Astrocyte of the cerebellum (primary cell): Measurements from ENCODE around the gene SNHG17.

Source experiments
- DNase-seq: peaks from one replicate; pipeline ENCODE4 v3.0.0-alpha.2; 2011; ENCODE audit warnings: low read depth
- H3K4me3 ChIP-seq: 2 replicates; pipeline ENCODE4 v1.5.1; 2011; ENCODE audit warnings: mild to moderate bottlenecking, low read depth, low read length, moderate library complexity
- CTCF ChIP-seq: IDR thresholded peaks from 2 replicates; pipeline ENCODE4 v1.5.1; 2012; ENCODE audit warnings: low read length, low read depth, moderate library complexity, mild to moderate bottlenecking; ENCODE audit errors: missing control alignments
- in situ Hi-C: cut with HindIII; loops from 2 replicates; pipeline ENCODE4 v1.10.0; 2017; ENCODE audit warnings: low sequenced_read_pairs

SNHG17 gene

GRCh38 chr20:38454556-38455473 is 19.7 kb upstream of the SNHG17 start:
- no peak for DNase-seq
- in situ Hi-C loops: no loop called here
- no peak for TF ChIP-seq CTCF
- no peak overlapping the region for H3K4me3 ChIP-seq

- no peak for DNase-seq
- in situ Hi-C loops: no loop called here
- H3K4me3 ChIP-seq: no peak overlapping the region
- no peak for TF ChIP-seq CTCF
These were observed 18.8 kb upstream of the SNHG17 start for GRCh38 chr20:38453941-38454340.

- peak; percentile 11 for DNase-seq
- no peak for TF ChIP-seq CTCF
- H3K4me3 ChIP-seq: no peak overlapping the region
- in situ Hi-C loops: no loop called here
These were observed 17.9 kb upstream of the SNHG17 start for GRCh38 chr20:38452880-38453624.

- no peak for TF ChIP-seq CTCF
- in situ Hi-C loops: no loop called here
- H3K4me3 ChIP-seq: no peak overlapping the region
- no peak for DNase-seq
These were observed 15.4 kb upstream of the SNHG17 start for GRCh38 chr20:38450412-38450975.

DNA sequence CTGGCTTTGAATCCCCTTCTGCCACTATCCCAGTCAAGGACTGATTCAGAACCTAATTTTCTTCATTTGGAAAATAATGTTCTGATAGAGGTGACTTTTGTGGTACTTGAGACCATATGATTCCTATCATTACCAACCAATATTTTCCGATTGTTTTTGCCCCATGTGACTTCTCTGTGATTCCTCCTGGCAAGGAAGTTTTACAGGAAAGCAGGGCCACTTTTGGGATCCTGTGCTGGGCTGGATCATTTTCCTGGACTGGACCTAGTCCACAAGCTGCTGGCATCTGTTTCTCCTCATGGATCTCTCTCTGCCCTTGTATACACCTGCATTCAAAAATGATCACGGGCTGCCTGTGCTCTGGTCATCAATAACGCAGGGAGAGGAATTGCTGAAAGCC is 13.9 kb upstream of the SNHG17 start:
- H3K4me3 ChIP-seq: no peak overlapping the region
- in situ Hi-C loops: no loop called here
- no peak for DNase-seq
- TF ChIP-seq CTCF: no peak

DNA sequence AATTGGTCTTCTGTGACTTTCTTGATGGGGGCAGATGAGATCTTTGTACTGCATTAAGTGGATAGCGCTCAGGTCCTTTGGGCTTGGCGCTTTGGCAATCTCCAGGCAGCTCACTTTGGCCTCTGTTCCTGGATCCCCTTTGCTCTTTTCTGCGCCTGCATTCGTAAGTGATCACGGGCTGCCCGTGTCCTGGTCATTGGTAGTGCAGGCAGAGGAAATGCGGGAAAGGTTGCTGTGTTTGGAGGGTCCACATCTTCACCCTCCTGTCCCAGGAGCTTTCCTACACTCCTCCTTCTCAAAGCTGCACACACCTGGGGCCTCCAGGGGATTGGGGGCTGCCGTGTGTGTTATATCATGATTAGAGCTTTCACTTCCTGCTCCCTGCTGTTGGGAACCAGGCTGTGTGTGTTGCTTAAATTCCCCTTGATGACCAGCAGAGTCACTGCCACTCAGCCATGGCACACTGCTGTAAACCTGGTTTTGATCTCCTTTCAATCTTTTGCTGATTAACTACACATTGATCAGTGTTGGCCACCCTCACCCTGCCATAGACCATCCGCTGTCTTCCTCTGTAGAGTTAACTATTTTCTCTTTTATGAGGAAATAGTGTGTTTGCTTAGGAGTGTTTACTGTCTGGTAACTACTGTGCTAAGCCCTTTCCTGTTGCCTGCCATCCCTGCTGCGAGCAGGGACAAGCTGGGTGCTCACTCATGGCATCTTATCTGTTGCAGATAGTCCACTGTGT is 13.0 kb upstream of the SNHG17 start:
- TF ChIP-seq CTCF: no peak
- DNase-seq: no peak
- H3K4me3 ChIP-seq: no peak overlapping the region
- in situ Hi-C loops: no loop called here
